Neural cell (in vitro differentiated cells): ENCODE data around the gene PRKG1. TPM values are rescaled to one million over a fixed set of nuclear protein-coding genes. Genes with fewer than 3 reads are reported as not detected.

Experiments used
- H2AFZ ChIP-seq: fragments of 200-600, 300-800 bp; sonication (generic), shearing (Covaris generic); 2 replicates; pipeline ENCODE4 v1.6.0; 2014; ENCODE audit warnings: low read depth, mild to moderate bottlenecking, antibody characterized with exemption, low read length, moderate library complexity
- H3F3A ChIP-seq: fragments of 200-600 bp; shearing (Covaris generic); 2 replicates; pipeline ENCODE4 v1.6.1; 2016; ENCODE audit warnings: mild to moderate bottlenecking, moderate library complexity, mixed read lengths, antibody characterized with exemption, low read length; ENCODE audit not compliant: insufficient read depth, poor library complexity, severe bottlenecking
- H3K27ac ChIP-seq: fragments of 200-600, 300-800 bp; sonication (generic), shearing (Covaris generic); 2 replicates; pipeline ENCODE4 v1.5.1; 2014; ENCODE audit warnings: mild to moderate bottlenecking, low read length, moderate library complexity
- H3K27me3 ChIP-seq: fragments of 300-800, 200-600 bp; sonication (generic), shearing (Covaris generic); 2 replicates; pipeline ENCODE4 v1.6.0; 2014; ENCODE audit warnings: mild to moderate bottlenecking, low read depth, low read length, moderate library complexity; ENCODE audit not compliant: insufficient read depth
- H3K36me3 ChIP-seq: fragments of 300-800, 200-600 bp; sonication (generic), shearing (Covaris generic); 2 replicates; pipeline ENCODE4 v1.5.1; 2014; ENCODE audit warnings: mild to moderate bottlenecking, antibody characterized with exemption, low read length, moderate library complexity; ENCODE audit not compliant: insufficient read depth
- H3K4me2 ChIP-seq: fragments of 300-800, 200-600 bp; sonication (generic), shearing (Covaris generic); 2 replicates; pipeline ENCODE4 v1.6.0; 2014; ENCODE audit warnings: mild to moderate bottlenecking, low read length
- H3K4me3 ChIP-seq: fragments of 300-800, 200-600 bp; sonication (generic), shearing (Covaris generic); 2 replicates; pipeline ENCODE4 v1.5.1; 2014; ENCODE audit warnings: mild to moderate bottlenecking, low read length, moderate library complexity
- H3K79me2 ChIP-seq: fragments of 200-600 bp; shearing (Covaris generic); replicated peaks from 2 replicates; pipeline ENCODE4 v1.6.0; 2014; ENCODE audit warnings: mild to moderate bottlenecking, low read length, moderate library complexity; ENCODE audit not compliant: insufficient read depth
- H3K9ac ChIP-seq: fragments of 300-800, 200-600 bp; sonication (generic), shearing (Covaris generic); 2 replicates; pipeline ENCODE4 v1.6.1; 2016; ENCODE audit warnings: mild to moderate bottlenecking, low read length, mixed read lengths
- H3K9me2 ChIP-seq: fragments of 200-600 bp; shearing (Covaris generic); 2 replicates; pipeline ENCODE4 v1.6.1; 2016; ENCODE audit warnings: mild to moderate bottlenecking, low read length, mixed read lengths; ENCODE audit not compliant: insufficient read depth
- H3K9me3 ChIP-seq: fragments of 200-600, 300-800 bp; sonication (generic), shearing (Covaris generic); 2 replicates; pipeline ENCODE4 v1.6.1; 2016; ENCODE audit warnings: mild to moderate bottlenecking, mixed run types, low read length, moderate library complexity, mixed read lengths
- H4K20me1 ChIP-seq: fragments of 200-600 bp; shearing (Covaris generic); 2 replicates; pipeline ENCODE4 v1.6.1; 2016; ENCODE audit warnings: mild to moderate bottlenecking, mixed run types; ENCODE audit not compliant: insufficient read depth
- CTCF ChIP-seq: fragments of 450-650 bp; IDR thresholded peaks from 2 replicates; pipeline ENCODE4 v1.5.1; 2014; ENCODE audit warnings: antibody characterized with exemption, mild to moderate bottlenecking, moderate library complexity; ENCODE audit not compliant: poor library complexity, severe bottlenecking
- EP300 ChIP-seq: fragments of 450-650 bp; conservative IDR thresholded peaks from 2 replicates; pipeline ENCODE4 v1.6.1; 2014; ENCODE audit warnings: antibody characterized with exemption, mild to moderate bottlenecking, moderate library complexity; ENCODE audit not compliant: poor library complexity, severe bottlenecking
- EZH2 ChIP-seq: fragments of 200-600, 300-800 bp; shearing (Covaris generic), sonication (generic); IDR thresholded peaks from 2 replicates; pipeline ENCODE4 v1.6.1; 2014; ENCODE audit warnings: antibody characterized with exemption, low read length, borderline replicate concordance, mild to moderate bottlenecking; ENCODE audit not compliant: insufficient read depth, poor library complexity, severe bottlenecking
- MXI1 ChIP-seq: fragments of 450-650 bp; conservative IDR thresholded peaks from 2 replicates; pipeline ENCODE4 v1.6.1; 2014; ENCODE audit warnings: antibody characterized with exemption, mild to moderate bottlenecking; ENCODE audit not compliant: poor library complexity, severe bottlenecking
- POLR2AphosphoS5 ChIP-seq: IDR thresholded peaks from 2 replicates; pipeline ENCODE4 v1.6.1; 2012
- RAD21 ChIP-seq: fragments of 450-650 bp; conservative IDR thresholded peaks from 2 replicates; pipeline ENCODE4 v1.6.1; 2014; ENCODE audit warnings: antibody characterized with exemption, mild to moderate bottlenecking, moderate library complexity
- REST ChIP-seq: IDR thresholded peaks from 2 replicates; pipeline ENCODE4 v1.6.1; 2012; ENCODE audit warnings: borderline replicate concordance
- SMC3 ChIP-seq: fragments of 450-650 bp; conservative IDR thresholded peaks from 2 replicates; pipeline ENCODE4 v1.6.1; 2014; ENCODE audit warnings: antibody characterized with exemption, mild to moderate bottlenecking, moderate library complexity; ENCODE audit not compliant: poor library complexity
- TAF1 ChIP-seq: IDR thresholded peaks from 2 replicates; pipeline ENCODE4 v1.6.1; 2012; ENCODE audit warnings: low read depth
- polyA plus RNA-seq: library from polyadenylated mRNA; depleted of rRNA; stranded (reverse); fragments of >200 nt; gene quantifications from 2 replicates; pipeline ENCODE4 v1.2.3, GENCODE V29; 2014

The PRKG1 gene
- polyA plus RNA-seq, 1 donor from 2014 or later = 2.2 TPM

- TF ChIP-seq CTCF (no peak), TAF1 (no peak)
Observed at GRCh38 chr10:51656503-51656902, 582.2 kb downstream of the PRKG1 start (continued).

- Histone ChIP-seq H3K9me3 (no peaks in the 10 kb centered on the region), H3K27me3 (no peaks in the 10 kb centered on the region), H3K27ac (no peak overlapping the region), H4K20me1 (no peaks in the 10 kb centered on the region), H3K9ac (no peak overlapping the region), H3F3A (no peaks in the 10 kb centered on the region), H3K79me2 (no peaks in the 10 kb centered on the region), H3K4me3 (no peak overlapping the region), H3K9me2 (no peaks in the 10 kb centered on the region), H3K36me3 (no peaks in the 10 kb centered on the region), H3K4me2 (no peak overlapping the region), H2AFZ (no peak overlapping the region)
- TF ChIP-seq CTCF (no peak), POLR2AphosphoS5 (no peak), EP300 (no peak), REST (no peak), TAF1 (no peak), SMC3 (no peak), MXI1 (no peak)
Observed at GRCh38 chr10:51658000-51658399, 583.7 kb downstream of the PRKG1 start.

GRCh38 chr10:51659344-51659743 lies 585.1 kb downstream of the PRKG1 start:
- Histone ChIP-seq H3K9me2 (no peaks in the 10 kb centered on the region), H3K4me3 (no peak overlapping the region), H4K20me1 (no peaks in the 10 kb centered on the region), H3K79me2 (no peaks in the 10 kb centered on the region), H3K27me3 (no peaks in the 10 kb centered on the region), H3F3A (no peaks in the 10 kb centered on the region), H3K9me3 (no peaks in the 10 kb centered on the region), H3K4me2 (no peak overlapping the region), H3K27ac (no peak overlapping the region), H2AFZ (no peak overlapping the region), H3K9ac (no peak overlapping the region), H3K36me3 (no peaks in the 10 kb centered on the region)
- TF ChIP-seq CTCF (no peak), MXI1 (no peak), RAD21 (no peak), TAF1 (no peak), EZH2 (no peak), EP300 (no peak), REST (no peak), POLR2AphosphoS5 (no peak), SMC3 (no peak)
